Tibial nerve (tissue), 4 donors: ENCODE results near the gene TWNK. TPM values are rescaled to one million over a fixed set of nuclear protein-coding genes. Genes with fewer than 3 reads are reported as not detected.
A peak's percentile ranks its signal among the peaks of the same experiment; 100 is the strongest.
"Not testable (repeated sequence)": the region's sequence is repeated elsewhere in the genome, so short reads cannot be mapped to it uniquely, and the experiment has no call there.

Experiments
- DNase-seq, 2 donors: peaks; one replicate each; pipeline ENCODE4 v3.0.0-alpha.2; 2019; ENCODE audit warnings: low spot score in 2 of 2
- H3K27ac ChIP-seq, 4 donors: fragments of 200-600 bp; sonication (generic) in 3 of 4; one replicate each; pipeline ENCODE4 v1.5.1; 2017 to 2019; ENCODE audit warnings: mild to moderate bottlenecking in 1 of 4
- H3K27me3 ChIP-seq, 2 donors: fragments of 200-600 bp; sonication (generic) in 1 of 2; one replicate each; pipeline versions ENCODE4 v1.5.1 to v1.6.0; 2017 to 2019
- H3K36me3 ChIP-seq, 3 donors: fragments of 200-600 bp; sonication (generic); one replicate each; pipeline ENCODE4 v1.5.1; 2018 to 2019
- H3K4me1 ChIP-seq, 4 donors: fragments of 200-600 bp; sonication (generic) in 3 of 4; one replicate each; pipeline ENCODE4 v1.5.1; 2017 to 2019
- H3K4me3 ChIP-seq, 4 donors: fragments of 200-600 bp; sonication (generic) in 3 of 4; one replicate each; pipeline ENCODE4 v1.5.1; 2017 to 2019; ENCODE audit warnings: mild to moderate bottlenecking in 1 of 4, moderate library complexity in 1 of 4
- H3K9me3 ChIP-seq, 4 donors: fragments of 200-600 bp; sonication (generic) in 3 of 4; one replicate each; pipeline ENCODE4 v1.5.1; 2017 to 2019
- EP300 ChIP-seq, 2 donors: sonication (generic); formaldehyde crosslinking; IDR thresholded peaks; one replicate each; pipeline ENCODE4 v1.6.1; 2017; ENCODE audit warnings: antibody characterized with exemption in 2 of 2, mild to moderate bottlenecking in 1 of 2
- POLR2A ChIP-seq, 2 donors: fragments of 450-650 bp; IDR thresholded peaks; one replicate each; pipeline ENCODE4 v1.6.1; 2017; ENCODE audit warnings: antibody characterized with exemption in 2 of 2, mild to moderate bottlenecking in 2 of 2, moderate library complexity in 2 of 2
- WGBS, 2 donors: methylation state at CpG; one replicate each; pipeline ENCODE4 v1.1.5; 2018; 5-methylcytosine and 5-hydroxymethylcytosine counted together
- total RNA-seq, 4 donors: library from RNA; depleted of rRNA; stranded (reverse); fragments of >200 nt; gene quantifications; one replicate each; pipeline ENCODE4 v1.1.0, GENCODE V29; 2016
- TF ChIP-seq, protein P1 (sequence below), 5 experiments: fragments of 200-600 bp in 3 of 5; fragments of 450-650 bp in 2 of 5; sonication (generic) in 3 of 5; IDR thresholded peaks; one replicate each; pipeline ENCODE4 v1.5.1; 2016 to 2019; ENCODE audit warnings: antibody characterized with exemption in 5 of 5, mild to moderate bottlenecking in 3 of 5, moderate library complexity in 2 of 5

The TWNK gene
- total RNA-seq, 4 donors from 2014 or later, result 5.0 to 11.4 (median 6.6) TPM

GRCh38 chr10:101033276-101033675, 45.9 kb downstream of the TWNK start:
- Histone ChIP-seq H3K4me1 (peaks cover 0 to 37% (median 21%) of the 10 kb centered on the region in 4 donors), H3K9me3 (no peaks in the 10 kb centered on the region), H3K27ac (peak overlapping the region; percentile 14 to 99 (median 99)), H3K4me3 (peak overlapping the region in 3 of 4 donors; percentile 69 to 86 (median 85)), H3K36me3 (peaks cover 3 to 39% (median 26%) of the 10 kb centered on the region in 3 donors), H3K27me3 (no peaks in the 10 kb centered on the region)
- 62 to 71% methylated on average over 3 of the region's 3 CpGs for WGBS, 2 donors
- TF ChIP-seq, protein P1, sequence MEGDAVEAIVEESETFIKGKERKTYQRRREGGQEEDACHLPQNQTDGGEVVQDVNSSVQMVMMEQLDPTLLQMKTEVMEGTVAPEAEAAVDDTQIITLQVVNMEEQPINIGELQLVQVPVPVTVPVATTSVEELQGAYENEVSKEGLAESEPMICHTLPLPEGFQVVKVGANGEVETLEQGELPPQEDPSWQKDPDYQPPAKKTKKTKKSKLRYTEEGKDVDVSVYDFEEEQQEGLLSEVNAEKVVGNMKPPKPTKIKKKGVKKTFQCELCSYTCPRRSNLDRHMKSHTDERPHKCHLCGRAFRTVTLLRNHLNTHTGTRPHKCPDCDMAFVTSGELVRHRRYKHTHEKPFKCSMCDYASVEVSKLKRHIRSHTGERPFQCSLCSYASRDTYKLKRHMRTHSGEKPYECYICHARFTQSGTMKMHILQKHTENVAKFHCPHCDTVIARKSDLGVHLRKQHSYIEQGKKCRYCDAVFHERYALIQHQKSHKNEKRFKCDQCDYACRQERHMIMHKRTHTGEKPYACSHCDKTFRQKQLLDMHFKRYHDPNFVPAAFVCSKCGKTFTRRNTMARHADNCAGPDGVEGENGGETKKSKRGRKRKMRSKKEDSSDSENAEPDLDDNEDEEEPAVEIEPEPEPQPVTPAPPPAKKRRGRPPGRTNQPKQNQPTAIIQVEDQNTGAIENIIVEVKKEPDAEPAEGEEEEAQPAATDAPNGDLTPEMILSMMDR (IDR thresholded peaks at IDR 0.05), result no peak
- TF ChIP-seq POLR2A (IDR thresholded peaks at IDR 0.05) (no peak), EP300 (IDR thresholded peaks at IDR 0.05) (no peak)
- no peak for DNase-seq

GRCh38 chr10:101034404-101034803, 47.1 kb downstream of the TWNK start:
- not testable (repeated sequence) for H3K27ac ChIP-seq, H3K4me3 ChIP-seq, DNase-seq, H3K27me3 ChIP-seq, H3K9me3 ChIP-seq
- Histone ChIP-seq H3K4me1 (peaks cover 0 to 30% (median 19%) of the 10 kb centered on the region in 4 donors), H3K36me3 (peaks cover 3 to 50% (median 26%) of the 10 kb centered on the region in 3 donors)
- WGBS, 2 donors, result 93 to 98% methylated on average over 4 of the region's 4 CpGs

DNA sequence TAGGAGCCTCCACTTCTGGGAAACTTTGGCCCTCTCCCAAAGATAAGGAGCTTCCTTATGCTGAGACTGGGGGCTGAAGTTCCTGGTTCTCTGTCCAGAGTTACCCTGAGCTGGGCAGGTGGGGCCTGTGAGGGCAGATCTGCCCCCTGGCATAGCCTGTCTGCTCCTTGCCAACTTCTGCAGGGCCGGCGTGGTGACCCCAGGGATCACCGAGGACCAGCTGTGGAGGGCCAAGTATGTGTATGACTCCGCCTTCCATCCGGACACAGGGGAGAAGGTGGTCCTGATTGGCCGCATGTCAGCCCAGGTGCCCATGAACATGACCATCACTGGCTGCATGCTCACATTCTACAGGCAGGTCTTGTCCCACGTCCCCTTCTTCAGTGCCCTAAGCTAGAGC, 48.0 kb downstream of the TWNK start:
- TF ChIP-seq EP300 (IDR thresholded peaks at IDR 0.05), result no peak
- TF ChIP-seq, protein P1 (IDR thresholded peaks at IDR 0.05), result no peak
- TF ChIP-seq POLR2A (IDR thresholded peaks at IDR 0.05), result no peak
- Histone ChIP-seq H3K27me3 (no peaks in the 10 kb centered on the region), H3K9me3 (no peaks in the 10 kb centered on the region), H3K4me1 (peaks cover 0 to 22% (median 18%) of the 10 kb centered on the region in 4 donors), H3K36me3 (peaks cover 3 to 59% (median 26%) of the 10 kb centered on the region in 3 donors), H3K27ac (no peak overlapping the region), H3K4me3 (no peak overlapping the region)
- no peak for DNase-seq
- 81 to 91% methylated on average over 7 of the region's 7 CpGs for WGBS, 2 donors

DNA sequence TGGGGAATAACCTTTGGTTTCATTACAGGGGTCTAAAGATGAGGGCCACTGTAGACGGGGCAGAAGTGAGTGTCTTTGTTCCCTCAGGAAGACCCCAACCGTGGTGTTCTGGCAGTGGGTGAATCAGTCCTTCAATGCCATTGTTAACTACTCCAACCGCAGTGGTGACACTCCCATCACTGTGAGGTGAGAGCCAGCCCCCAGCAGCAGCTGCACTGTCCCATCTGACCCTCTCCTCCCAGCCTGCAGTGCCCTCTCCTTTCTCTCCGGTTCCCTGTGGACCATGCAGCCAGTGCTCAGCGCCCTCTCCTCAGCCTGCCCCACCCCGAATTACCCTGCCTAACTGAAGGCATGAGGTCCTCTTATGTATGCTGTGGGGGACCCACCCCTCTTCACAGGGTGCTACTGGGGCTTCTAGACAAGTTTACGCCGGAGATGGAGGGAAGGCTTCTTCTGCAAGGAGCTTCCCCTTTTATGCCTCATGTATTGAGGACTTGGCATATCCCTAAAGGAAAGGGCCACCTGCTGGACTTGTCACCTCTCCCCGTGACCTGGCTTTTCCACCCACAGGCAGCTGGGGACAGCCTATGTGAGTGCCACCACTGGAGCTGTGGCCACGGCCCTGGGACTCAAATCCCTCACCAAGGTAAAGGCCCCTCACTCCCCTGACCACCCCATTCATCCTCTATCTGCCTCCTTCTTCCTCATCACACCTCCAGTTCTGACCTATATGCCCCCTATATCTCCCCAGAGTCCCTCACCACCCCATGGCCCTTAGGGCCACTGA, 48.8 kb downstream of the TWNK start:
- Histone ChIP-seq H3K4me3 (no peak overlapping the region), H3K27me3 (no peaks in the 10 kb centered on the region), H3K4me1 (peaks cover 0 to 20% (median 14%) of the 10 kb centered on the region in 4 donors), H3K36me3 (peaks cover 3 to 63% (median 26%) of the 10 kb centered on the region in 3 donors), H3K27ac (no peak overlapping the region), H3K9me3 (no peaks in the 10 kb centered on the region)
- TF ChIP-seq, protein P1 (IDR thresholded peaks at IDR 0.05), result no peak
- DNase-seq, result no peak
- 79 to 81% methylated on average over 10 of the region's 10 CpGs for WGBS, 2 donors

- no peaks in the 10 kb centered on the region for H3K27me3 ChIP-seq
- no peak overlapping the region for H3K27ac ChIP-seq
- no peak overlapping the region for H3K4me3 ChIP-seq
- TF ChIP-seq POLR2A (IDR thresholded peaks at IDR 0.05) (no peak), EP300 (IDR thresholded peaks at IDR 0.05) (no peak)
- TF ChIP-seq, protein P1 (IDR thresholded peaks at IDR 0.05), result no peak
- H3K9me3 ChIP-seq, result no peaks in the 10 kb centered on the region
- H3K36me3 ChIP-seq, result peaks cover 3 to 63% (median 26%) of the 10 kb centered on the region in 3 donors
- no peak for DNase-seq
- peaks cover 0 to 24% (median 18%) of the 10 kb centered on the region in 4 donors for H3K4me1 ChIP-seq
- 78 to 84% methylated on average over 6 to 7 of the region's 7 CpGs for WGBS, 2 donors
These were observed 49.4 kb downstream of the TWNK start for GRCh38 chr10:101036726-101037125.
